GM21619 (cell line): ENCODE data around the gene PDSS2.
"Not testable (repeated sequence)": the region's sequence is repeated elsewhere in the genome, so short reads cannot be mapped to it uniquely, and the experiment has no call there.

Experiments used
- ATAC-seq: cut with Tn5 transposase; IDR thresholded peaks from one replicate; pipeline ENCODE4 v1.9.1; 2021; ENCODE audit not compliant: unreplicated experiment

Gene PDSS2

GRCh38 chr6:107228754-107229153, 230.6 kb downstream of the PDSS2 start:
- ATAC-seq = no peak

GRCh38 chr6:107221519-107221918, 237.8 kb downstream of the PDSS2 start:
- ATAC-seq = no peak

- no peak for ATAC-seq
These were observed 239.5 kb downstream of the PDSS2 start for GRCh38 chr6:107219851-107220250.

GRCh38 chr6:107218142-107218541, 241.2 kb downstream of the PDSS2 start:
- no peak for ATAC-seq

GRCh38 chr6:107217248-107217647, 242.1 kb downstream of the PDSS2 start:
- no peak for ATAC-seq

DNA sequence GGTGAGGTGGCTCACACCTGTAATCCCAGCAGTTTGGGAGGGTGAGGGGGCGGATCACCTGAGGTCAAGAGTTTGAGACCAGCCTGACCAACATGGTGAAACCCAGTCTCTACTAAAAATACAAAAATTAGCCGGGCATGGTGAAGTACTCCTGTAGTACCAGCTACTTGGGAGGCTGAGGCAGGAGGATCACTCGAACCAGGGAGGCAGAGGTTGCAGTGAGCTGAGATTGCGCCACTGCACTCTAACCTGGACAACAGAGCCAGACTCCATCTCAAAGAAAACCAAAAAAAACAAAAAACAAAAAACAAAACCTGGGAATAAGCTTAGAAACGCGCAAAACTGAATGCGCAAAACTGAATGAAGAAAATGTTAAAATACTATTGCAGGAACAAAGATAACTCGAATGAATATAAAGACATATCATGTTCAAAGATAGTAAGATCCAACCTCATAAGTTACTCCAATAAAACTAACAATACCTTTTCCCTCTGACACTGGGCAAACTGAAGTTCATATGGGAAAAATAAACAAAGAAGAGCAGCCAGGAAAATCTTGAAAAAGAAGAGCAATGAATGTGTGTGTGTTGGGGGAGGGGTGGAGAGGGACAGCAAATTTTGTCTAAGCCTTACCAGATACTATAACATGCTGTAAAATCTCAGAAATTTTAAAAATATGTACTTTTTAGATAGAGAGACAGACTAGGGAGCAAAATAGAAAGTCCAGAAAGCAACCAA, 243.0 kb downstream of the PDSS2 start:
- no peak for ATAC-seq

DNA sequence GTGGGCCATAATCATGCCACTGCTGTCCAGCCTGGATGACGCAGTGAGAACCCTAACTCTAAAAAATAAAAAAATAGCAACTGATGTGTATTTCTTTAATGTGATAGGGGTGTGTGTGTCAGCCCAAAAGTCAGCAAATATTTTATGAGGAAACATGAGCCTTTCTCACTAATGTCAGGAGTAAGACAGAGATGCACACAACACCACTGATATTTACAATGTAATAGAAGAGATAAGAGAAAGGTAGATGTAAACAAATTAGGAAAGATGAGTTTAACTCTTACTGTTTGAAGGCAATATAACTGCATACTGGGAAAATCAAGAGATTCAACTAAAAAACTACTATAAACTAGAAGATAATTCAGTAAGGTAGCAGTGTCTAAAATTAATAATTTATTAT, 244.0 kb downstream of the PDSS2 start:
- ATAC-seq = no peak

DNA sequence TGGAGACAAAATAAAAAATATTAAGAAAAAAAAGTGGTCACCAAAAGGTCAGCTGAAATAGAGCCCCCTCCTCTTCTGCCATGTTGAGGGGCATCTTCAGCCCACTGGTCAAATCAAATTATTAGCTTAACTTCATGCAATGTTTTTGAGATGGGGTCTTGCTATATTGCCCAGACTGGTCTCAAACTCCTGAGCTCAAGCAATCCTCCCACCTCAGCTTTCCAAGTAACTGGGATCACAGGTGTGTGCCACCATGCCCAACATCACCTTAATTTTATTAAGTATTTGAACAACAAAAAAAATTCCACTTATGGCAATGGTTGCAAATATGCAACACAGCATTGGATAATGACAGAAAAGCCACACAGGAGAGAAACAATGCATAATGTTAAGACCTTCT, 244.7 kb downstream of the PDSS2 start:
- ATAC-seq = no peak

- no peak for ATAC-seq
These were observed 249.7 kb downstream of the PDSS2 start for GRCh38 chr6:107209406-107210305.

- no peak for ATAC-seq
These were observed 252.0 kb downstream of the PDSS2 start for GRCh38 chr6:107207251-107207873.

DNA sequence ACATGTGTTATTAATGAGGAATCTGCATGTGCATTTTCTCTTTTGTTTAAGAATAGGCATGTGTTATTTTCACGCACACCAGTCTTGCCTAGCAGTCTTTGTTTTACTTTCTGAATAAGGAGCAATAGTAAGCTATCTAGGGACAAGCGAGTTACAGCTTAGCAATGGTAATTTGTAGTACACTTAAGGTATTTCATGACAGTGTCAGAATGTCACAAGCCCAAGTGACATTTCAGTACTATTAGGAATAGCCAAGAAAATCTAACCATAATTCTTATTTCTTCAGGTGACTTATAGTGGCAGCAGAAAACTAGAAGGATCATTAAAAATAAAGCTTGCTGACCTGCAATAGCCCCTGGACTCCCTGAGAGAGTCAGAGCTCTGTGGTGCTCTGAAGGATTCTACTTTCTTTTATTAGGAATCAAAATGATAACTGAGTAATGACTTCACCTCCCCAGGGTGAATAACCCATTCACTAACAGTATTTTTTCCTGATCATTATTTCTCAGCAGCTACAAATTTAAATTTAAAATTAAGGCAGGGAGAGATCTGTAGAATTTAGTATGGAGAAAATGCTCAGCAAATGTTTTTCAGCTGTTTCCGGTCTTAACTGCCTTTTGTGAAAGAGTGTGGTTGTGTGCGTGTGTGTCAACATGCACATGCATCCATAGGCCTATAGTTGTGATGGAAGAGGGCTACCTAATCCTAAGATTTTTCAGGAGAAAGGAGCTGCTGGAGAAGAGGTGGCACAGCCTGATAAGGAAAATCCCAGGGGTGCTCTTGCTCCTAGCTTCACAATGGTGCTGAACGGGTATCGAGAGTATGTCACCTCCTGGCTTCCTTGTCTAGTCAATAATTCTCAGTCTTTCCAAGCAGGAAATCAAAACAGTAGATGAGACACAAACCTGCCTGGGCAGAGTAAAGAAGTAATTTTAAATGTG, 254.0 kb downstream of the PDSS2 start:
- no peak for ATAC-seq

DNA sequence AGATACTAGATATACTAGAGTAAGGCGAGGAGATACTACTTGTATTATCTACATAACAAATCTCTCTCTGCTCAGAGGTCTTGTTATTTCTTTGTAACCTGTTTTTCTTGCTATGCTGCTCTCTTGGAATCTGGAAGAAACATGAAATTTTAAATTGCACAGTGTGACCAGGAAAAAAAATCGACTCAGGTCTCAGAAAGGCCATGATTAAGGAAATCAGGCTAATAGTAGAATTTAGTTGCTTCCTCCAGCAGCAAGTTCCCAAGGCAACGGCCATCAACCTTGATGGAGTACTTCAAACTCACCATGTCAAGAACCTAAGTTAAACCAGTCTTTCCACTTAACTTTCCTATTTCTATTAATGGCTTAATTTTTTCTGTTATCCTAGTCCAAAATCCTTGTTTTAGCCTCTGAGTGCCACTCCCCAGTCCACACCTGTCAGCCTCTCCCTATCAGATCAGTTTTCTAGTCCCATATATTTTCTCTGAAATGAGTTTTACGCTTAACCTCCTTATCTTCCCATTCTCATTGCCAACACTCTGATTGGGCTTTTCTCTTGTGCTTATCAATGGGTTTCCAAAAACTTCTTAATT, 256.4 kb downstream of the PDSS2 start:
- no peak for ATAC-seq

- ATAC-seq = no peak
These were observed 260.5 kb downstream of the PDSS2 start for GRCh38 chr6:107198631-107199416.

DNA sequence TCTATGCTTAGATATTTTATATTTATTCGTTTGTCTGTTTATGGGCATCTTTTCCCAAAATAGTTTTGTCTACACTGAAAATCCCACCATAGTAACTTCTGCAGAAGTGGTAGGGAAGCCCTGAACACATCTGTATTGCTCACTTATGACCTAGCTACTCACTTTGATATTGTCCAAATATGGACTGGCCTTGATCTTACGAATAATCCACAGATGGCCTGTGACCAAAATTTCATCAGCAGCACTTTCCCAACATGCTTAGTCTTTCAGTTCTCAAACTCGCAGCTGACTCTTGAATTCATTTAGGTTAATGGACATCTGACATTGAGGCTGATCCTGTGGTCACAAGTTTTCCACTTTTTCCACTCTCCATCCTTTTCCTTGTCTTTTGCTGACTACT, 263.2 kb downstream of the PDSS2 start:
- no peak for ATAC-seq

GRCh38 chr6:107194723-107195122, 264.6 kb downstream of the PDSS2 start:
- ATAC-seq = not testable (repeated sequence)

- ATAC-seq = no peak
These were observed 266.5 kb downstream of the PDSS2 start for GRCh38 chr6:107192830-107193229.

DNA sequence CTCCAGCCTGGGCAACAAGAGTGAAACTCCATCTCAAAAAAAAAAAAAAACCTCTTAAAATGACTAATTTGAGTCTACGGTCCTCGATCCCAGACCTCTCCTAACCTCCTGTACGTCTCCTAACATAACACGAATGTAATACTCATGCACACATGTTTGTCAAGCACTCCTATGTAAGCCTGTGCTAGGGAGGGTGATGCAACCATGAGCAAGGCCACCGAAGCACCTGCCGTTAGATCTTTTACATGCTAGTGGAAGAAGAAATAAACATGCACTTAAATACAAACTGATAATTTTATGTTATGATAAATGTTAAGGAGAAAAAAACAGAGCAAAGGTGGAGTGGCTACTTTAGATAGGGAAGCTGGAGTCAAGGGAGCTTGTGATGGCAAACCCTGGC, 271.7 kb downstream of the PDSS2 start:
- ATAC-seq = no peak

DNA sequence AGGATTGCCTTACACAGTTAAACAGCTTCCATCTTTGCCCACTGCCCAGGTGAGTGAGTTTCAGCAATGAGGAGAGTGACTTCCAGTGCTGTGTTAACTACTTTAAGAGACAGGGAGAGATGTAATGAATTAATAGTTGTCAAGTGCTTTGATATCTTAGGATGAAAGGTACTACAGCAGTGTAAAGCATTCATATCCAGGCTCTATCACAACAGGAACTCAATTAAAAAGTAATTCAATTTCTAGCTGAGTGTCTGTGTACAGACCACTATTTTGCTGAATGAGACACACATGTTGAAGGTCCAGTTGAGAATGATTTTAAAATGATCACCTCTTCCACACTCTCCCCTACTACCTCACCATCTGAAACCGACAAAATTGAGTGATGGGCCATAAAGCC, 273.3 kb downstream of the PDSS2 start:
- no peak for ATAC-seq

DNA sequence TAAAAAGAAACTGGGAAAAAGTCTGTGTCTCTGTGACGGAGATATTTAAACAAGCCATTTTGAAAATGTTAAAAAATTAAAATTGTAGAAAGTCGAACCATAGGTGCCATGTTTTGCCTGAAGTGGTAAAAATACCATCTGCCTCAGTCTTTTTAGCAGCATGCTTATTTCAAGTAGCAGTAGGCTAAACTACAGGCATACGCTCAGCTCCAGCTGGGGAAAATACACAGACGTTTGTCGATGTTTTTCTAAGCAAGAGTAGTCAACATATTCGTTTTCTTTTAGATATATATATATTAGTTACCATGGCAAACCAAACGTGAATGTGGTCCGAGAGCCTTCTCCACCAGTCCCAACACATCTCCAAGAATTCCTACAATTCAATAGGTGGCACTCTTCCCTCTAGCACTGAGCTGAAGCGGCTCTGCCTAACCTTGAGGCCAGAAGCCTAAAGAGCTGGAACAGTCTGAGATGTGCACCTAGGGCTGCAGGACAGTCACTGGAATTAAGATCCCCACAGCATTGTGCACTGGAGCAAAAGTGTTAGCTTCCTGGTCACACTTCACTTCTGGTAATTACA, 273.9 kb downstream of the PDSS2 start:
- no peak for ATAC-seq
